ENCODE results near the gene FAM83D. TPM values are rescaled to one million over a fixed set of nuclear protein-coding genes. Genes with fewer than 3 reads are reported as not detected.
A peak's percentile ranks its signal among the peaks of the same experiment; 100 is the strongest.

FAM83D gene
- total and polyA plus RNA-seq, 7 donors: 1.2 to 291 (median 14.9) TPM

DNA sequence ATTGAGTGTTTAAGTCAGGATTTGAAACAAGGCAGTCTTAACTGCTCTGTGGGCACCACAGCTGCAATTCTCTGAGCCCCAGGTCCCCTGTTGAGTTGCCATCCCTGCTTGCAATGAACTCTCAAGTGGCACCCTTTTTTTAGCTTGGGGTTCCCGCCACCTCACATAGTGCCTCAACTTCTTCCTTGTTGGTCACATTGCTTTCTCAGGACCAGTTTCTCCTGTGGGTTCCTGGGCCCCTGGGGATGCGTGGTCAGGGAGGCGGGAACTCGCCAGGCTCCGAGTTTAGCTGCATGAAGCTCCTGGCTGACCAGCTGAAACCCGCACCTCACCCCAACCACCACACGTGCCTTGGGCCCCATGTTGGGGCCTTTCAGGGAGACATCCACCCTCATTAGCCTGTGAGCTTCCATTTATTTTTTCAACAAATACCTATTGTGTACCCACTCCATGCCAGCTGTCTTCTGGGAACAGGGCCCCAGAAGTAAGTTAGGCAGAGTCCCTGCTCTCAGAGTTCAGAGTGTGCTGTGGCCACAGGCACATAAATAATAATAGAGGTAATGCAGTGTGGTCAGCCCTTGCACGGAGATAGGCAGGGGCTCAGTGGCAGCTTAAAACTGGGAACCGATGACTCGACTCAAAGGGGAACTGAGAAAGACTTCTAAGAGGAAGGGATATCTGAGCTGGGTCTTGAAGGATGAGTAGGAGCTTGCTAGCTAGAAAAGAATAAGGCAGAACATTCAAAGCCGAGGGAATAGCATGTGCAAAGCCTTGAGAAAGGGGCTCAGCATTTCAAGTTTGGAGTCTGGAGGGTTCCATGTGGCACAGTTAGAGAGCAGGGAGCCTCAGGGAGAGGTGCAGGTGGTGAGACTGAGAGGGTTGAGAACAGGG, 33.9 kb upstream of the FAM83D start:
- 66 to 83% methylated on average over 11 of the region's 11 CpGs for WGBS, 2 donors
- DNase-seq: no peak
- Histone ChIP-seq H3K4me3 (no peak overlapping the region), H3K4me1 (peaks cover 0 to 10% (median 5%) of the 10 kb centered on the region in 4 donors), H3K27ac (no peak overlapping the region), H3K27me3 (peaks cover 0 to 18% (median 17%) of the 10 kb centered on the region in 3 donors), H3K9me3 (no peaks in the 10 kb centered on the region), H3K36me3 (no peaks in the 10 kb centered on the region)
- TF ChIP-seq POLR2A (IDR thresholded peaks at IDR 0.05) (no peak), POLR2AphosphoS5 (IDR thresholded peaks at IDR 0.05) (no peak), EP300 (IDR thresholded peaks at IDR 0.05) (no peak)
- TF ChIP-seq, protein P1, sequence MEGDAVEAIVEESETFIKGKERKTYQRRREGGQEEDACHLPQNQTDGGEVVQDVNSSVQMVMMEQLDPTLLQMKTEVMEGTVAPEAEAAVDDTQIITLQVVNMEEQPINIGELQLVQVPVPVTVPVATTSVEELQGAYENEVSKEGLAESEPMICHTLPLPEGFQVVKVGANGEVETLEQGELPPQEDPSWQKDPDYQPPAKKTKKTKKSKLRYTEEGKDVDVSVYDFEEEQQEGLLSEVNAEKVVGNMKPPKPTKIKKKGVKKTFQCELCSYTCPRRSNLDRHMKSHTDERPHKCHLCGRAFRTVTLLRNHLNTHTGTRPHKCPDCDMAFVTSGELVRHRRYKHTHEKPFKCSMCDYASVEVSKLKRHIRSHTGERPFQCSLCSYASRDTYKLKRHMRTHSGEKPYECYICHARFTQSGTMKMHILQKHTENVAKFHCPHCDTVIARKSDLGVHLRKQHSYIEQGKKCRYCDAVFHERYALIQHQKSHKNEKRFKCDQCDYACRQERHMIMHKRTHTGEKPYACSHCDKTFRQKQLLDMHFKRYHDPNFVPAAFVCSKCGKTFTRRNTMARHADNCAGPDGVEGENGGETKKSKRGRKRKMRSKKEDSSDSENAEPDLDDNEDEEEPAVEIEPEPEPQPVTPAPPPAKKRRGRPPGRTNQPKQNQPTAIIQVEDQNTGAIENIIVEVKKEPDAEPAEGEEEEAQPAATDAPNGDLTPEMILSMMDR (IDR thresholded peaks at IDR 0.05): no peak
- intact Hi-C loops (cut with DNase I): loop anchor here (5.0 kb wide), 1 partner anchor 245 kb away; no protein-coding TSS in a partner anchor

DNA sequence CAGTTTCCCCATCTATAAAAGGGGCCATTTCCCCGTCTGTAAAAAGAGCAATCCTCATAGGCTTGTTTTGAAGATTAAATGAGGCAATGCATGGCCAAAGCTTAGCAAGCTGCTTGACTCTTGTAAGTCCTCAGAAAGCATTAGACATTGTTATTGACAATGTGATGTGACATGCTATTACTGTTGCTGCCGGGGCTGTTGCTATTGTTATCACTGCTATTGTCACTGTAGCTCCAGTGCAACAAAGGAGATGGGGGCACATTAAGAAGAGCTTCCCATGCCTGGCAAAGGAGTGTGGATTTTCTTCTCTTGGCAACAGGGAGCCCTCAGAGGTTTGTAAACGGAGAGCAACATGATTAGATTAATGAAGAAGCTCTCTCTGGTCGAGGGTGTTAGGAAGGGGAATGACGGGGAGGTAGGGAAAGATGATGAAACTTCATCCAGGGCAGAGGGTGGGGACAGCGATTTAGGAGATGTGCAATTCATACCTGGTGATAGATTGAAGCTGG, 33.1 kb upstream of the FAM83D start:
- no peak for DNase-seq
- 16 to 36% methylated on average over 6 of the region's 6 CpGs for WGBS, 2 donors
- Histone ChIP-seq H3K27me3 (peaks cover 0 to 18% (median 17%) of the 10 kb centered on the region in 3 donors), H3K4me1 (peaks cover 0 to 10% (median 5%) of the 10 kb centered on the region in 4 donors), H3K27ac (no peak overlapping the region), H3K4me3 (no peak overlapping the region), H3K9me3 (no peaks in the 10 kb centered on the region), H3K36me3 (no peaks in the 10 kb centered on the region)
- intact Hi-C loops (cut with DNase I): loop anchor here (5.0 kb wide), 1 partner anchor 246 kb away; no protein-coding TSS in a partner anchor
- TF ChIP-seq EP300 (IDR thresholded peaks at IDR 0.05): no peak
- no peak for TF ChIP-seq POLR2AphosphoS5 (IDR thresholded peaks at IDR 0.05)
- TF ChIP-seq, protein P1 (IDR thresholded peaks at IDR 0.05): no peak
- TF ChIP-seq POLR2A (IDR thresholded peaks at IDR 0.05): no peak

DNA sequence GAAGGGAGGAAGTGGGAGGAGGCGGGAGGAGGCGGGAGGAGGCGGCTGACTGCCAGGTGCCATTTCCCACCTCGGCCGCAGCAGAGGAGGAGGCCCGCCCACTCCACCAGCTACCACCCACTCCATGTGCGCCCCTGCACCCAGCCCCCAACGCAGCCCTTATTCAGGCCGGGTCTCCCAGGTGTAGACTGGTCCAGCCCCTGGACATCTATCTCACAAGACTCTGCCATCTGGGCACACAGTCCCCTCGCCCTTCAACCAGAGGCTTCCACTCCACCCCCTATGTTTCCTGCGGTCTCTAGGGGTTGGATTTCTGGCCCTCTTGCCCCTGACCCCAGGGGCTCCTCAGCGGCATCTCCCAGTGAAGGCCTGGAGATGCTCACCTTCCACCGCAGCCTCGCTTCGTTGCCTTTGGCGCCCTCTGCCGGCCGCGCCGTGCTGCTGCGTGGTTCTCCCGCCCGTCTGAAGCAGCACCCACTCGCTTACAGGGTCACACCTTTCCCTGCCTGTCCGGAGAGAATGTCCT, 32.6 kb upstream of the FAM83D start:
- no peak for DNase-seq
- no peak overlapping the region for H3K4me3 ChIP-seq
- H3K27ac ChIP-seq: no peak overlapping the region
- no peak for TF ChIP-seq POLR2A (IDR thresholded peaks at IDR 0.05)
- TF ChIP-seq, protein P1 (IDR thresholded peaks at IDR 0.05): peak in 3 of 4 experiments; percentile 41 to 86 (median 53)
- peaks cover 0 to 10% (median 5%) of the 10 kb centered on the region in 4 donors for H3K4me1 ChIP-seq
- H3K9me3 ChIP-seq: no peaks in the 10 kb centered on the region
- H3K27me3 ChIP-seq: peaks cover 0 to 18% (median 17%) of the 10 kb centered on the region in 3 donors
- H3K36me3 ChIP-seq: no peaks in the 10 kb centered on the region
- WGBS, 2 donors: 4 to 9% methylated on average over 25 of the region's 25 CpGs
- intact Hi-C loops (cut with DNase I): loop anchor here (5.0 kb wide), 1 partner anchor 246 kb away; no protein-coding TSS in a partner anchor

DNA sequence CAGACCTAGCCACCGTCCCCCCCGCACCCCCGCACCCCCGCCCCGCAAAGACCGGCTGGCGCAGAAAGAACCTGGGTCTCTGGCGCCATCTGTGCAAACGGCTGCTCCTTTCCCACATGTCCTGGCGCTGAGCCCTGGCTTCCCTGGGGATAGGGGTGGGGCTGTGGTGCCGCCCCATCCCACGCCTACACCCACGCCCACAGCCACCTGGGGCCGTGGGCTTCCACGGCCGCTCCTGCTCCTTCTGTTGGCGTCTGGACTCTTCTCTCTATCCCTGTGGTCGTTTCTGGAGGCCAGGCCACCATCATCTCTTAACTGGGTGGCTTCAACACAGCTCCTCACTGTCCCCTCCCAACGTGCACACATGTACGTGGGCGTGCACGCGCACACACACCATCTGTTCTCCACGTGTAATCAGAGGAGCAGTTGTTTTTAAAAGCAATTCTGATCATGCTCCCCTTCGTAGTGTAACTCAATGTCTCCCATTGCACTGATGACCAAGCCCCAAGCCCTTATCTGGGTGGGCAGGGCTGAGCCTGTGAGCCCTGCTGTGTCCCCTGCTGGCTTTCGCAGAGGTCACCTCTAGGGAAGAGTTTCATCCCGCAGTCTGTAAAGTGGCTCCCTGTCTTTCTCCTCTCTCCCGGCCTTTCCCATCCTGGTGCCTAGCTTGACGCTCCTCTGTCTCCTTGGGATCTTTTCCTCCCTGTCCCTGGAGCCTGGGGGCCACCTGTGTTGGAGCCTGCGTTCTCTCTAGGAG, 31.9 kb upstream of the FAM83D start:
- no peak for DNase-seq
- Histone ChIP-seq H3K9me3 (no peaks in the 10 kb centered on the region), H3K27me3 (peaks cover 0 to 18% (median 17%) of the 10 kb centered on the region in 3 donors), H3K4me1 (peaks cover 0 to 10% (median 5%) of the 10 kb centered on the region in 4 donors), H3K36me3 (no peaks in the 10 kb centered on the region), H3K27ac (no peak overlapping the region), H3K4me3 (no peak overlapping the region)
- intact Hi-C loops (cut with DNase I): loop anchor here (5.0 kb wide), 1 partner anchor 247 kb away; no protein-coding TSS in a partner anchor
- 15 to 28% methylated on average over 30 of the region's 30 CpGs for WGBS, 2 donors
- no peak for TF ChIP-seq POLR2AphosphoS5 (IDR thresholded peaks at IDR 0.05)
- TF ChIP-seq, protein P1 (IDR thresholded peaks at IDR 0.05): no peak
- no peak for TF ChIP-seq EP300 (IDR thresholded peaks at IDR 0.05)
- no peak for TF ChIP-seq POLR2A (IDR thresholded peaks at IDR 0.05)

Data from sigmoid colon (tissue), 7 donors.